Globus pallidus (tissue), 1 donor: ENCODE data around the gene C9orf78.

ENCODE experiments used
- DNase-seq: peaks from one replicate; pipeline ENCODE4 v3.0.0-alpha.2; 2015; ENCODE audit warnings: low spot score

The C9orf78 gene

GRCh38 chr9:129841071-129841470, 6.0 kb upstream of the C9orf78 start:
- DNase-seq: no peak

- no peak for DNase-seq
Measured at GRCh38 chr9:129840034-129840433, 5.0 kb upstream of the C9orf78 start.

DNA sequence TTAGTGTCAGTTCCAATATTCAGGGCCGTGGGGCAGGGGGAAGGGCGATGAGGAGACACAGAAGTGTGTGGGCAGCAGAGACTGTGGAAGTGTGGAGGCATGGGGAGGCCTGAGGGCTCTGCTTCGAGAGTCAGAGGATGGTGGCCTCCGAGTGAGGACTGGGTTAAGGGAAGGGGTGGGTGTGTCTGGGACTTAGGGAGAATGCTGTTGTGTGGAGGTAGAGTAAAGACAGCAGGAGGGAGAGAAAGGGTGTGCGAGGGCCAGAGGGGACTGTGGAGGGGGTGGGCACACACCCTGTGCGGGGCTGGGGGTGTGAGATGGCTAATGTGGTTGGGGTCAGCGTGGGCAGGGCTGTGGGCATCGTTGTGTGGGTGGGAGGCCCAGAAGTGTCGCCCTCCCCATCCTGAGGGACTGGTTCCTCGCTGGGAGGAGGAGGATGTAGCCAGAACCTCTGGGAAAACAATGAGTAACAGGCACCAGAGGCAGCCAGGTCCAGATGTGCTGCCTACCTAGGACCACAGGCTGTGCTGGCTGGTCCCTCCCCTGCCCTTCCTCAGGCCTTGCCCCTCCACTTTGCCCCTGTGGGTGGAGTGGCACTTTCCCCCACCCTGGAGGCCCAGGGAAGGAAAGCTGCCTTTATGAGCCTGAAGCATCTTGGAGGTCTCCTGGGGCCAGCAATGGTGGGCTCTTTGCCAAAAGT, 4.4 kb upstream of the C9orf78 start:
- no peak for DNase-seq

DNA sequence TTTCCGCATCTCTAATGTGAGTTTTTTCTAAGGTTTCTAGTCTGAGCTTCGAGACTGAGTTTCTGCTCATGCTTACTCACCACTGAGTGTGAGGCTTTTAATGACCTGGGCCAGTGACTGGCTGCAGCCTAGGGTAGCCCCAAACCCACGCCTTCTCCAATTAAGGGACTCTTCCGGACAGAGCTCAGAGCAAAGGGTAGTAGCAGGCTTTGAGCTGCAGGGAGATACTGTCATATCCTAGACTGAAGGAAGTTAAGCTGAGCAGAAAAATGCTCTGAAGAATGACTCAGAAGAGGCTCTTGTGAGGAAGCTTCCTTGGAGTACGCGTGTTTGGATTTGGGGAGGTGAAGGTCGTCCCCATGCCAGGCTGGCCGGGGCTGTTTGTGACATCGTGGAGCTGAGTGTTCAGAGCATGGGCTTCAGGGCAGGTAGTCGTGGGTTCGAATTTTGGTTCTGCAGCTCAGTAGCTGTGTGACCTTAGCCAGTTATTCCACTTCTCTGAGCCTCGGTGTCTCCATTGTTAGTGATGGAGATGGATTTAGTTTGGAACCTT, 3.7 kb upstream of the C9orf78 start:
- DNase-seq: no peak

DNA sequence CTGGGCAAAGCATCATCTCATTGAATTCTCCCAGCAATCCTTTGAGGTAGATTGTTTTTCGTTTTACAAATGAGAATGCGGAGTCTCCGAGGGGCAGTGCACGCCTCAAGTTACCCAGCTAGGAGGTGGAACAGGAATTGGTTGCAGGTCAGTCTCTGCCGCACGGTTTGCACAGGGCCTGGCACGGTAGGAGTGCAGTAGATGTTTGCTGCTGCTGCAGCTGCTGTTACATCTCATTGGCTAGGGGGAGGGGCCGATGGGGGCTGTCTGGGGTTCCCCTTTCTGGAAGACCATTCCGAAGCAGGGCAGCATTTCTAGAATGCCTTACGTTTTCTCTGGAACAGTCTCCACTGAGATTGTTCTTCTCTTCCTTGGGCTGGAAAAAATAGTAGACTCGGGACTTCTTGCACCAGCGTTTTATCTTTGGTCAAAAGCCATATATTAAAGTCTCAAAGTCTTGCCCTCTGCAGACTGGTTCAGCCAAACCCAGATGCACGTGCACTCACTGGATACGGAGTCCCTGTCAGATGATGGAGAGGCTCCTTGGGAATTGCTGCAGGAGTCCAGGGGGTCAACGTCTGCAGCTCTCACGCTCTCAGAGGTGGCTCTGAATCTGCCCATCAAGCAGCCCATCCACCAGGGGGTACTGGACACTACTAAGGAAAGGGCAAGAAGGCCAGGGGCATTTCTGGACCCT, 1.4 kb upstream of the C9orf78 start:
- DNase-seq: no peak

DNA sequence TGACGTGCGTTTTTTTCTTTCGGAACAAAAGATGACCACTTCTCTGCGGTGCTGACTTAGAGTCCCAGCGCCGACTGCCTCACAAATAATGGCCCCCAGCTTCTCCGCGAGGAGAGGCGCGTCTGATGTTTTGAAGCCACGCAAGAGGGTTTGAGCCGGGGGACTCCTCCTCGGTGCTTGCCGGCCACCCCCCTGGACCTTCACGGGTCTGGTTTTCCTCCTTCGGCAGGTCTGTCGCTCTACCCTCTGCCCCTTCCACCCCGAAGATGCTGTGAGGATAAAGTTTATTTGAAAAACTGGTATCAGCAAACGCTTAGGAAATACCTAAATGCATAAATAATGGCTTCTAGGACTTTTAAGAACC, 767 bp upstream of the C9orf78 start:
- no peak for DNase-seq

GRCh38 chr9:129834489-129835127, 467 bp downstream of the C9orf78 start:
- no peak for DNase-seq

DNA sequence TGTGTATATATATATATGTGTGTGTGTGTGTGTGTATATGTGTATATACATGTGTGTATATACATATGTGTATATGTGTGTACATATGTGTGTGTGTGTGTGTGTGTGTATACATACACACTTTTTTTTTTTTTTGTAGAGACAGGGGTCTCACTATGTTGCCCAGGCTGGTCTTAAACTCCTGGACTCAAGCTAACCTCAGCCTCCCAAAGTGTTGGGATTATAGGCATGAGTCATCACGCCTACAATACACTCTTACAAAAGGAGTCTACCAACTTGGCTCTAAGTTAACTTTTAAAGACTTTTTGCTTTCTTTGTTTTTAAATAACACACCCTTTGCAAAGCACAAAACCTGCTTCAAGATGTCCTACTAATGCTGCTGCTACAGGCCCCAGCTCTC, 2.1 kb downstream of the C9orf78 start:
- DNase-seq: no peak

DNA sequence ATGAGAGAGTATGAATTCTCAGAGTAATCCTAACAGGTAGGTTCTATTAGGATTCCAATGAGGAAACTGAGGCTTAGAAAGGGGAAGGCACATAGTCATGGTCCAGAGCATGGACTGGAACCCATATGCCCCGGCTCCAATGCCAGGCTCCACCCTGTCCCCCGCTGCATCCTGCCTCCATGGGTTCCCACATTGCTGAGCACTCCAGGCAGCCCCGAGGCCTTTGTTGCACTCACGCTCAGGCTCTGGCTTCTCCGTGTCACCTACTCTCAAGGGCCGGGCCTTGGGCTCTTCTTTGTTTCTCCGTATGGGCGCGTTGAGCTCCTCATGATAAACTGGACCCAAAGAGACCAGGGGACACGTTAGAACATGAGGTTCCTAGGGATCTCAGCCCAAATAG, 6.1 kb downstream of the C9orf78 start:
- DNase-seq: no peak

- no peak for DNase-seq
Measured at GRCh38 chr9:129828051-129828450, 7.0 kb downstream of the C9orf78 start.

DNA sequence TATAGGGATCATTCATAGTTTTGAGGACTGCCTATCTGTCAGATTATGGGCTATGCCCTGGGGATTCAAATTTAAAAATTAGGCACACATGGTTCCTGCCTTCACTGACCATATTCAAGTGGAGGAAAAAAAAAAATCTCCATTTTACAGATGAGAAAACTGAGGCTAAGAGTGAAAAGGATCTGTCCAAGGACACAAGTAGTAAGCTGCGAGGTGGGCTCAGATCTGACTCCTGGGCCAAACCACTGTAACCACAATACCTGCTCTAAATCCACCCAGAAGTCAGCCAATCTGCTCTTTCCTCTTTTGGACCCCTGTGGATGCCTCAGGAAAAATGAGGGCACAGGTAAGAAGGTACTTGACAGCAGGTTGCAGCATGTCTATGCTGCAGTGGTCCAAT, 8.3 kb downstream of the C9orf78 start:
- DNase-seq: no peak

DNA sequence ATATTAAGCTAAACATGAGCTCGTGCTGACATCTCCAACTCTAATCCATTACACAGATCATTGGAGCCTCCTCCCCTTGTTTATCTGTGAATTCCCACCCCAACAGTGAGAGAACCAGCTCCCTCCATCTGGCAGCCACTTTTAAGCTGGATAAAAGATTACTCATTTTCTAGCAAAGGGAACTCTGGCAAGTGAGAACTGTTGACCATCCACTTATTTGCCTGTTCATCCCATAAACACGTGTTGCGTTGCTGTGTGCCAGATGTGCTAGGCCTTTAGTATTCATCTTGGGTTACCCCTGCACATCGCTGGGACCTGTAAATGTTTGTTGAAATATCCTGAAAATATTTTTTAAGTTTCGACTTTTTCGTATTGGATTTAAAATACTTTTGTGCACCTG, 8.7 kb downstream of the C9orf78 start:
- no peak for DNase-seq

DNA sequence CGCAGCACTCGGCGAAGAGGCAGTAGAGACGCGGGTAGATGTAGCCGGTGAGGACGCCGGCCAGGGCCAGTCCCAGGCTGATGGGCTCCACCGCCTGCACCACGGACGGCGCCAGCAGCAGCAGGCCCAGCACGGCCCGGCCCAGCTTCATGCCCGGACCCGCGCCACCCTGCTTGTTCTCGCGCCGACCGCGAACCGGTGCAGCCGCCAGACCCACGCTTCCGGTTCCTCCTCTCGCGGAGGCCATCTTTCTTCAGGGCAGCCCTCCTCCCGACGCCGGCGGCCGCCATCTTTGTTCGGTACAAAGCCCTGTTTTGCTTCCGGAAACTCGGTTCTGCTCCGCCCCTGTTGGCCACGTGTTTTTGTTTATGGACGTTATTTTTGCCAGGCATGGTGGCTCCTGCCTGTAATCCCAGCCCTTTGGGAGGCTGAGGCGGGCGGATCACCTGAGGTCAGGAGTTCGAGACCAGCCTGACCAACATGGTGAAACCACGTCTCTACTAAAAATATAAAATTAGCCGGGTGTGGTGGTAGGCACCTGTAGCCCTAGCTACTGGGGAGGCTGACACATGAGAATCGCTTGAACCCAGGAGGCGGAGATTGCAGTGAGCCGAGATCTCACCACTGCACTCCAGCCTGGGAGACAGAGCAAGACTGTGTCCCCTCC, 11.0 kb downstream of the C9orf78 start, which contains the start of gene TOR1A:
Gene TOR1A (minus strand): TSS at position 202 of the 667 bp plus-strand sequence. CDS start 51 bp downstream, at position 151.
- DNase-seq: peak; percentile 92

GRCh38 chr9:129823542-129823934, 11.5 kb downstream of the C9orf78 start:
- no peak for DNase-seq

GRCh38 chr9:129822898-129823541, 12.1 kb downstream of the C9orf78 start:
- DNase-seq: no peak

GRCh38 chr9:129816501-129817435, 18.3 kb downstream of the C9orf78 start:
- no peak for DNase-seq

DNA sequence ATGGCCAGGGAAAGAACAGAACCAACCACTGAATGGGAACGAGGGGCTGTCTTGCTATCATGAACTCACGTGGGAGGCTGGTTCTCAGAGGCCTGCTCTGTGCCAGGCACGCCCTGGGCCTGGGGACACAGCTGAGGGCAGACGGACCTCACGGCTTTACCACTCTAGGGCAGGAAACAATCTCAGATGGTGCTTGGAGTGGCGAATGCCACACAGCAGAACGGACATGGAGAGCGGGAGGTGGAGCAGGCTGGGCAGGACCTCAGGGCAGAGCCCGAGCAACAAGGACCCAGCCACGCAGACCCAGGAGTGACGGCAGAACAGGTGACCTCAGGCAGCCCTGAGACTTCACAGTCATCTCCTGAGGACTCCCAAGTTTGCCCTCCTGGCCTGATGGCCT, 19.8 kb downstream of the C9orf78 start:
- no peak for DNase-seq

DNA sequence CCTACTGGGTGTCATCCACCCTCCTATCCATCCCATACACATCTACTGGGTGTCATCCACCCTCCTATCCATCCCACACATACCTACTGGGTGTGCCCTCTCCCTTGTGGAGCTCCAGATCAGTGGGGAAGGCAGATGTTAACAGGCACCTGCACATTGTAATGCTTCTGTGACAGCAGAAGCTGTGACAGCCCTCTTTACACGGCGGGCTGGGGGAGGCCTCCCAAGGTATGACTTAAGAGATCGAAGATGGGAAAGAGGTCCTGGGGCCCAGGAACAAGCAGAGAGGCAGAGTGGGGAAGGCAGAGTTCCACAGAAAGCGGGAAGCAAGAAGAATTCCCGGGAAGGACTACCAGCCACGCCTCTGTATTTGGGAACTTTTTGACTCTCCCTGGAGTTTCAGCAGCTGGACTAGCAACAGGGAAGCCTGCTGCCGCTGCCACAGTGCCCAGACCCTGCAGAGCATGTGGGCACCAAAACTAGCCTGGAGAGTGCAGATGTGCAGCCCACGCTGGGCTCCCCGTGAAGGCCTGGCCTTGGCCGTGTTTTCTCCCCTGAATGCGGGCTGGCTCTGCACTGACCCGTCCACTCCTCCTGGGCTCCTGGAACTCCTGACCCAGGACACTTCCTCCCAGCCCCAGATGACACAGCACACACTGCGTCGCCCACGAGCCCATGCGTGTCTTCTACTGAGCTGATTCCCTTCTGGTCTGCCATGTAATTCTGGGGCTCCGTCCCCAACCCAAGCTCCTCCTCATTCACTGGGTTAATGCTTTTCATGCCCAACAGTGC, 20.4 kb downstream of the C9orf78 start:
- no peak for DNase-seq

DNA sequence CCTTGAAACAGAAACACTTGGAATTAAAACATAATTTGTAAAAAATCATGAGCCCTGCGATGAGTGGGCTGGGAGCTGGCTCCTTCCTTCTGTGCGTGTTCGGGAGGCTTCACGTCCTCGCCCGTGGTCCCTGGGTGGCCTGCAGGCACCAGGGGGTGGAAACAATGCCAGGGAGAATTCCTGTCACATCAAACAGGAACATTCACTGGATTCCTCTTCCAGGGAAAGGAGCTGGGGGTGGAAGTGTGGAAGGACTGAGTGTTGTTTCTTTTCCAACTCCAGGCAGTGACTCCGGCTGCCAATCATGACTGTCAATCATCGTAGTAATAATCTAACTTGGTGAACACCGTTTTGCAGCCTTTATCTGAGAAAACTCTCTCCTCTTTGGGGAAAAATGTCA, 21.4 kb downstream of the C9orf78 start:
- DNase-seq: no peak

GRCh38 chr9:129812385-129812784, 22.7 kb downstream of the C9orf78 start:
- no peak for DNase-seq
